ENCODE data around the gene E2F6. TPM values are rescaled to one million over a fixed set of nuclear protein-coding genes. Genes with fewer than 3 reads are reported as not detected.
"Not testable (repeated sequence)": the region's sequence is repeated elsewhere in the genome, so short reads cannot be mapped to it uniquely, and the experiment has no call there.

Gene E2F6
- total RNA-seq, 1 experiment from 2014 or later = 27.1 TPM

- peak; percentile 22; the same call in 1 of the 2 replicates for ATAC-seq
- TF ChIP-seq EZH2 (IDR thresholded peaks at IDR 0.05; ENCODE audit: low read length, unreplicated experiment) (no peak), CTCF (conservative IDR thresholded peaks at IDR 0.05; ENCODE audit: low read depth, low read length) (no peak), EZH2phosphoT487 (IDR thresholded peaks at IDR 0.05; ENCODE audit: borderline replicate concordance, low read length) (no peak)
- Histone ChIP-seq H3K4me2 (ENCODE audit: low read length) (no peak overlapping the region), H3K36me3 (ENCODE audit: low read depth, low read length) (no peaks in the 10 kb centered on the region), H3F3A (ENCODE audit: low read length, unreplicated experiment) (no peaks in the 10 kb centered on the region), H2AFZ (ENCODE audit: low read length) (no peak overlapping the region), H3K9me2 (replicated peaks; ENCODE audit: low read length) (no peaks in the 10 kb centered on the region), H3K9me3 (ENCODE audit: low read length) (no peaks in the 10 kb centered on the region), H3K27ac (ENCODE audit: low read length) (no peak overlapping the region), H3K9ac (ENCODE audit: low read length) (no peak overlapping the region), H4K20me1 (ENCODE audit: low read length) (no peaks in the 10 kb centered on the region), H3K4me3 (ENCODE audit: low read length) (no peak overlapping the region), H3K27me3 (ENCODE audit: low read length) (no peaks in the 10 kb centered on the region), H3K79me2 (ENCODE audit: low read length) (no peaks in the 10 kb centered on the region), H3K4me1 (ENCODE audit: insufficient read depth, low read length) (peaks cover 14% of the 10 kb centered on the region)
- DNase-seq = peak; percentile 43
- intact Hi-C loops (cut with micrococcal nuclease) = no loop called here
- no TSS peak for BruUV-seq (replicated peaks)
- POLR2A ChIA-PET (ENCODE audit: unreplicated experiment) = no interaction called here
- CTCF ChIA-PET = no interaction called here
These were observed 59.0 kb downstream of the E2F6 start for GRCh38 chr2:11406958-11407381.

- Histone ChIP-seq H3K79me2 (ENCODE audit: low read length) (no peaks in the 10 kb centered on the region), H3K27me3 (ENCODE audit: low read length) (no peaks in the 10 kb centered on the region), H4K20me1 (ENCODE audit: low read length) (no peaks in the 10 kb centered on the region), H3K4me2 (ENCODE audit: low read length) (no peak overlapping the region), H3K27ac (ENCODE audit: low read length) (no peak overlapping the region), H3K4me3 (ENCODE audit: low read length) (no peak overlapping the region), H2AFZ (ENCODE audit: low read length) (no peak overlapping the region), H3K9ac (ENCODE audit: low read length) (no peak overlapping the region), H3K9me2 (replicated peaks; ENCODE audit: low read length) (no peaks in the 10 kb centered on the region), H3K36me3 (ENCODE audit: low read depth, low read length) (no peaks in the 10 kb centered on the region), H3K9me3 (ENCODE audit: low read length) (no peaks in the 10 kb centered on the region), H3F3A (ENCODE audit: low read length, unreplicated experiment) (no peaks in the 10 kb centered on the region), H3K4me1 (ENCODE audit: insufficient read depth, low read length) (peaks cover 11% of the 10 kb centered on the region)
- ChIA-PET CTCF (no interaction called here), POLR2A (ENCODE audit: unreplicated experiment) (no interaction called here)
- no peak for DNase-seq
- TF ChIP-seq EZH2 (IDR thresholded peaks at IDR 0.05; ENCODE audit: low read length, unreplicated experiment) = no peak
- TF ChIP-seq EZH2phosphoT487 (IDR thresholded peaks at IDR 0.05; ENCODE audit: borderline replicate concordance, low read length) = no peak
- TF ChIP-seq CTCF (conservative IDR thresholded peaks at IDR 0.05; ENCODE audit: low read depth, low read length) = no peak
- intact Hi-C loops (cut with micrococcal nuclease) = no loop called here
- no peak for ATAC-seq
- BruUV-seq (replicated peaks) = no TSS peak
These were observed 59.5 kb downstream of the E2F6 start for GRCh38 chr2:11406267-11406957.

- no peaks in the 10 kb centered on the region for H3F3A ChIP-seq (ENCODE audit: low read length, unreplicated experiment)
- no peaks in the 10 kb centered on the region for H3K36me3 ChIP-seq (ENCODE audit: low read depth, low read length)
- no peaks in the 10 kb centered on the region for H4K20me1 ChIP-seq (ENCODE audit: low read length)
- no peak overlapping the region for H3K4me2 ChIP-seq (ENCODE audit: low read length)
- H3K4me3 ChIP-seq (ENCODE audit: low read length) = no peak overlapping the region
- peak; percentile 16; the same call in 1 of the 2 replicates for ATAC-seq
- DNase-seq = no peak
- intact Hi-C loops (cut with micrococcal nuclease) = no loop called here
- peaks cover 11% of the 10 kb centered on the region for H3K4me1 ChIP-seq (ENCODE audit: insufficient read depth, low read length)
- ChIA-PET POLR2A (ENCODE audit: unreplicated experiment) (no interaction called here), CTCF (no interaction called here)
- no peaks in the 10 kb centered on the region for H3K79me2 ChIP-seq (ENCODE audit: low read length)
- no peaks in the 10 kb centered on the region for H3K9me3 ChIP-seq (ENCODE audit: low read length)
- BruUV-seq (replicated peaks) = no TSS peak
- H3K27me3 ChIP-seq (ENCODE audit: low read length) = no peaks in the 10 kb centered on the region
- no peak overlapping the region for H3K27ac ChIP-seq (ENCODE audit: low read length)
- no peak for TF ChIP-seq EZH2 (IDR thresholded peaks at IDR 0.05; ENCODE audit: low read length, unreplicated experiment)
- no peak for TF ChIP-seq EZH2phosphoT487 (IDR thresholded peaks at IDR 0.05; ENCODE audit: borderline replicate concordance, low read length)
- no peak for TF ChIP-seq CTCF (conservative IDR thresholded peaks at IDR 0.05; ENCODE audit: low read depth, low read length)
- H3K9ac ChIP-seq (ENCODE audit: low read length) = no peak overlapping the region
- no peak overlapping the region for H2AFZ ChIP-seq (ENCODE audit: low read length)
- H3K9me2 ChIP-seq (replicated peaks; ENCODE audit: low read length) = no peaks in the 10 kb centered on the region
These were observed 60.2 kb downstream of the E2F6 start for GRCh38 chr2:11405599-11406266.

- CTCF ChIA-PET; H4K20me1 ChIP-seq (ENCODE audit: low read length); BruUV-seq (replicated peaks); intact Hi-C loops (cut with micrococcal nuclease); H3K27ac ChIP-seq (ENCODE audit: low read length); H3K36me3 ChIP-seq (ENCODE audit: low read depth, low read length); H3K79me2 ChIP-seq (ENCODE audit: low read length); H3K4me2 ChIP-seq (ENCODE audit: low read length); POLR2A ChIA-PET (ENCODE audit: unreplicated experiment); H3K9me2 ChIP-seq (replicated peaks; ENCODE audit: low read length); DNase-seq; H3K9ac ChIP-seq (ENCODE audit: low read length); H2AFZ ChIP-seq (ENCODE audit: low read length); H3K4me3 ChIP-seq (ENCODE audit: low read length); H3K27me3 ChIP-seq (ENCODE audit: low read length); ATAC-seq; H3K9me3 ChIP-seq (ENCODE audit: low read length); H3F3A ChIP-seq (ENCODE audit: low read length, unreplicated experiment): not testable (repeated sequence)
- H3K4me1 ChIP-seq (ENCODE audit: insufficient read depth, low read length) = peaks cover 11% of the 10 kb centered on the region
These were observed 60.9 kb downstream of the E2F6 start for GRCh38 chr2:11405074-11405406.
